Kidney (tissue), 14 donors: ENCODE data around the gene OR8B8. TPM values are rescaled to one million over a fixed set of nuclear protein-coding genes. Genes with fewer than 3 reads are reported as not detected.

ENCODE experiments used
- DNase-seq, 5 donors: peaks; one replicate each; pipeline ENCODE4 v3.0.0-alpha.2; 2013 to 2020
- FAIRE-seq: peaks from 2 replicates; lab custom pipeline; 2012; peaks lifted over from hg19 to GRCh38; lab: Jason Lieb, UNC
- H3K27ac ChIP-seq, 2 donors: one replicate each; pipeline ENCODE4 v1.7.0; 2013; ENCODE audit warnings: low read depth in 2 of 2, low read length in 2 of 2, inconsistent platforms in 1 of 2
- H3K27me3 ChIP-seq: one replicate; pipeline ENCODE4 v1.7.1; 2013; ENCODE audit warnings: low read length, inconsistent platforms; ENCODE audit not compliant: control insufficient read depth, insufficient read depth
- H3K36me3 ChIP-seq, 3 donors: one replicate each; pipeline versions ENCODE4 v1.7.0 to v1.7.1; 2013; ENCODE audit warnings: low read length in 3 of 3, control low read depth in 1 of 3, inconsistent platforms in 1 of 3; ENCODE audit not compliant: insufficient read depth in 3 of 3, control insufficient read depth in 2 of 3
- H3K4me1 ChIP-seq, 3 donors: one replicate each; pipeline versions ENCODE4 v1.7.0 to v1.7.1; 2013; ENCODE audit warnings: low read length in 3 of 3, inconsistent platforms in 1 of 3, low read depth in 1 of 3; ENCODE audit not compliant: control insufficient read depth in 2 of 3, insufficient read depth in 2 of 3
- H3K4me3 ChIP-seq, 3 donors: one replicate each; pipeline versions ENCODE4 v1.7.0 to v1.8.1; 2013; ENCODE audit warnings: low read length in 3 of 3, control low read depth in 1 of 3, inconsistent platforms in 1 of 3
- H3K9ac ChIP-seq, 3 donors: one replicate each; pipeline versions ENCODE4 v1.7.0 to v1.7.1; 2013; ENCODE audit warnings: low read length in 3 of 3, control low read depth in 1 of 3, inconsistent platforms in 1 of 3
- H3K9me3 ChIP-seq, 3 donors: one replicate each; pipeline versions ENCODE4 v1.7.0 to v1.7.1; 2013; ENCODE audit warnings: low read length in 3 of 3, control low read depth in 1 of 3, inconsistent platforms in 1 of 3; ENCODE audit not compliant: control insufficient read depth in 2 of 3, insufficient read depth in 1 of 3
- CTCF ChIP-seq: IDR thresholded peaks from 3 replicates; pipeline ENCODE4 v1.5.1; 2012; ENCODE audit warnings: mild to moderate bottlenecking, moderate library complexity, borderline replicate concordance; ENCODE audit not compliant: insufficient read depth; ENCODE audit errors: extremely low read depth
- intact Hi-C: fragments of 100-400 bp; cut with DNase I; formaldehyde crosslinking; loops from one replicate; pipeline ENCODE4 v1.11.1; 2022
- polyA plus RNA-seq: library from polyadenylated mRNA; stranded (reverse); fragments of 350-450 nt; fragmentation: Illumina TruSeq; extraction: RNeasy Lipid Tissue Mini Kit (QIAGEN cat#74804); gene quantifications from one replicate; pipeline ENCODE4 v1.2.3, GENCODE V29; 2014; ENCODE audit warnings: low read depth, low replicate concordance; ENCODE audit not compliant: insufficient read depth
- total RNA-seq: library from RNA; stranded (reverse); fragmentation: NEBNext Ultra II Directional; extraction: Animal tissue kit (Norgen Biotek cat#: 25700); gene quantifications from one replicate; pipeline ENCODE4 v1.2.1, GENCODE V29; 2021
- donor health status: control.
- donor health status: control.
- donor health status: control.
- donor health status: control.
- donor health status: control.
- donor health status: DM: yes; HTN: yes; CAD: no.
- donor health status: Normal renal cell carcinoma (clear cell type).

OR8B8 gene
- total and polyA plus RNA-seq, 2 donors from 2014 or later, result not detected

- Histone ChIP-seq H3K4me3 (no peak overlapping the region), H3K27ac (no peak overlapping the region), H3K36me3 (no peaks in the 10 kb centered on the region), H3K9me3 (no peaks in the 10 kb centered on the region), H3K4me1 (no peaks in the 10 kb centered on the region), H3K9ac (no peak overlapping the region), H3K27me3 (no peaks in the 10 kb centered on the region)
- no peak for TF ChIP-seq CTCF
- peak in 3 of 5 donors; percentile 24 to 58 (median 41) for DNase-seq
- FAIRE-seq, result no peak
- intact Hi-C loops, result no loop called here
These were observed 25.2 kb upstream of the OR8B8 start for GRCh38 chr11:124470561-124471227.

GRCh38 chr11:124467381-124467927 lies 22.0 kb upstream of the OR8B8 start:
- H3K9me3 ChIP-seq, result no peaks in the 10 kb centered on the region
- DNase-seq (peak in 3 of 5 donors; percentile 15 to 34 (median 34)), FAIRE-seq (no peak)
- H3K27me3 ChIP-seq, result no peaks in the 10 kb centered on the region
- no peak for TF ChIP-seq CTCF
- H3K4me1 ChIP-seq, result no peaks in the 10 kb centered on the region
- no peak overlapping the region for H3K27ac ChIP-seq
- no peak overlapping the region for H3K9ac ChIP-seq
- H3K4me3 ChIP-seq, result no peak overlapping the region
- intact Hi-C loops, result no loop called here
- H3K36me3 ChIP-seq, result no peaks in the 10 kb centered on the region

DNA sequence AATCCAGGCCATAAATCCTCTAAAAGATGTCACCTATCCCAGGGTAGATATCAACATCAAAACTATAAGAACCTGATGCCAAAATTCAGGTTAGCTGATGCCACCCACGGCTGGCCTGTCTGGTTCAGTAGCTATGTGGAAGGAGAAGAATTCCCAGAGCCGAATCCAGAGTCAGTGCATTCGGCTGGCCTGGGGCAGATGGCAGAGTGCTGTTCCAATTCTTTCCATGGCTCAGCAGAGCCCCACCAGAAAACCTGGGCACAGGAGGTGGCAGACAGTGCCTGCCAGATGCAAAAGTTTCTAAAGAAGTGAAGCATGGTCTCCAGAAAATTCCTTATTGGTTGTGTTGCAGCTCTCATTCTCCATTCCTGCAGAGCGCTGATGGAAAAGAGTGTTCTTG lies 19.9 kb upstream of the OR8B8 start:
- Histone ChIP-seq H3K27ac (no peak overlapping the region), H3K36me3 (no peaks in the 10 kb centered on the region), H3K27me3 (no peaks in the 10 kb centered on the region), H3K9me3 (no peaks in the 10 kb centered on the region), H3K9ac (no peak overlapping the region), H3K4me3 (no peak overlapping the region), H3K4me1 (no peaks in the 10 kb centered on the region)
- FAIRE-seq (no peak), DNase-seq (no peak)
- TF ChIP-seq CTCF, result no peak
- intact Hi-C loops, result no loop called here
